Neural cell (in vitro differentiated cells): ENCODE data around the gene RNF223. TPM values are rescaled to one million over a fixed set of nuclear protein-coding genes. Genes with fewer than 3 reads are reported as not detected.

ENCODE experiments used
- H2AFZ ChIP-seq: fragments of 200-600, 300-800 bp; sonication (generic), shearing (Covaris generic); 2 replicates; pipeline ENCODE4 v1.6.0; 2014; ENCODE audit warnings: low read depth, mild to moderate bottlenecking, antibody characterized with exemption, low read length, moderate library complexity
- H3F3A ChIP-seq: fragments of 200-600 bp; shearing (Covaris generic); 2 replicates; pipeline ENCODE4 v1.6.1; 2016; ENCODE audit warnings: mild to moderate bottlenecking, moderate library complexity, mixed read lengths, antibody characterized with exemption, low read length; ENCODE audit not compliant: insufficient read depth, poor library complexity, severe bottlenecking
- H3K27ac ChIP-seq: fragments of 200-600, 300-800 bp; sonication (generic), shearing (Covaris generic); 2 replicates; pipeline ENCODE4 v1.5.1; 2014; ENCODE audit warnings: mild to moderate bottlenecking, low read length, moderate library complexity
- H3K27me3 ChIP-seq: fragments of 300-800, 200-600 bp; sonication (generic), shearing (Covaris generic); 2 replicates; pipeline ENCODE4 v1.6.0; 2014; ENCODE audit warnings: mild to moderate bottlenecking, low read depth, low read length, moderate library complexity; ENCODE audit not compliant: insufficient read depth
- H3K36me3 ChIP-seq: fragments of 300-800, 200-600 bp; sonication (generic), shearing (Covaris generic); 2 replicates; pipeline ENCODE4 v1.5.1; 2014; ENCODE audit warnings: mild to moderate bottlenecking, antibody characterized with exemption, low read length, moderate library complexity; ENCODE audit not compliant: insufficient read depth
- H3K4me2 ChIP-seq: fragments of 300-800, 200-600 bp; sonication (generic), shearing (Covaris generic); 2 replicates; pipeline ENCODE4 v1.6.0; 2014; ENCODE audit warnings: mild to moderate bottlenecking, low read length
- H3K4me3 ChIP-seq: fragments of 300-800, 200-600 bp; sonication (generic), shearing (Covaris generic); 2 replicates; pipeline ENCODE4 v1.5.1; 2014; ENCODE audit warnings: mild to moderate bottlenecking, low read length, moderate library complexity
- H3K79me2 ChIP-seq: fragments of 200-600 bp; shearing (Covaris generic); replicated peaks from 2 replicates; pipeline ENCODE4 v1.6.0; 2014; ENCODE audit warnings: mild to moderate bottlenecking, low read length, moderate library complexity; ENCODE audit not compliant: insufficient read depth
- H3K9ac ChIP-seq: fragments of 300-800, 200-600 bp; sonication (generic), shearing (Covaris generic); 2 replicates; pipeline ENCODE4 v1.6.1; 2016; ENCODE audit warnings: mild to moderate bottlenecking, low read length, mixed read lengths
- H3K9me2 ChIP-seq: fragments of 200-600 bp; shearing (Covaris generic); 2 replicates; pipeline ENCODE4 v1.6.1; 2016; ENCODE audit warnings: mild to moderate bottlenecking, low read length, mixed read lengths; ENCODE audit not compliant: insufficient read depth
- H3K9me3 ChIP-seq: fragments of 200-600, 300-800 bp; sonication (generic), shearing (Covaris generic); 2 replicates; pipeline ENCODE4 v1.6.1; 2016; ENCODE audit warnings: mild to moderate bottlenecking, mixed run types, low read length, moderate library complexity, mixed read lengths
- H4K20me1 ChIP-seq: fragments of 200-600 bp; shearing (Covaris generic); 2 replicates; pipeline ENCODE4 v1.6.1; 2016; ENCODE audit warnings: mild to moderate bottlenecking, mixed run types; ENCODE audit not compliant: insufficient read depth
- EP300 ChIP-seq: fragments of 450-650 bp; conservative IDR thresholded peaks from 2 replicates; pipeline ENCODE4 v1.6.1; 2014; ENCODE audit warnings: antibody characterized with exemption, mild to moderate bottlenecking, moderate library complexity; ENCODE audit not compliant: poor library complexity, severe bottlenecking
- EZH2 ChIP-seq: fragments of 200-600, 300-800 bp; shearing (Covaris generic), sonication (generic); IDR thresholded peaks from 2 replicates; pipeline ENCODE4 v1.6.1; 2014; ENCODE audit warnings: antibody characterized with exemption, low read length, borderline replicate concordance, mild to moderate bottlenecking; ENCODE audit not compliant: insufficient read depth, poor library complexity, severe bottlenecking
- MXI1 ChIP-seq: fragments of 450-650 bp; conservative IDR thresholded peaks from 2 replicates; pipeline ENCODE4 v1.6.1; 2014; ENCODE audit warnings: antibody characterized with exemption, mild to moderate bottlenecking; ENCODE audit not compliant: poor library complexity, severe bottlenecking
- POLR2AphosphoS5 ChIP-seq: IDR thresholded peaks from 2 replicates; pipeline ENCODE4 v1.6.1; 2012
- RAD21 ChIP-seq: fragments of 450-650 bp; conservative IDR thresholded peaks from 2 replicates; pipeline ENCODE4 v1.6.1; 2014; ENCODE audit warnings: antibody characterized with exemption, mild to moderate bottlenecking, moderate library complexity
- SMC3 ChIP-seq: fragments of 450-650 bp; conservative IDR thresholded peaks from 2 replicates; pipeline ENCODE4 v1.6.1; 2014; ENCODE audit warnings: antibody characterized with exemption, mild to moderate bottlenecking, moderate library complexity; ENCODE audit not compliant: poor library complexity
- TAF1 ChIP-seq: IDR thresholded peaks from 2 replicates; pipeline ENCODE4 v1.6.1; 2012; ENCODE audit warnings: low read depth
- polyA plus RNA-seq: library from polyadenylated mRNA; depleted of rRNA; stranded (reverse); fragments of >200 nt; gene quantifications from 2 replicates; pipeline ENCODE4 v1.2.3, GENCODE V29; 2014
- TF ChIP-seq, protein P1 (sequence below): IDR thresholded peaks from 2 replicates; pipeline ENCODE4 v1.6.1; 2012; ENCODE audit warnings: borderline replicate concordance
- TF ChIP-seq, protein P2 (sequence below): fragments of 450-650 bp; IDR thresholded peaks from 2 replicates; pipeline ENCODE4 v1.5.1; 2014; ENCODE audit warnings: antibody characterized with exemption, mild to moderate bottlenecking, moderate library complexity; ENCODE audit not compliant: poor library complexity, severe bottlenecking

Gene RNF223
- polyA plus RNA-seq, 1 donor from 2014 or later: not detected

DNA sequence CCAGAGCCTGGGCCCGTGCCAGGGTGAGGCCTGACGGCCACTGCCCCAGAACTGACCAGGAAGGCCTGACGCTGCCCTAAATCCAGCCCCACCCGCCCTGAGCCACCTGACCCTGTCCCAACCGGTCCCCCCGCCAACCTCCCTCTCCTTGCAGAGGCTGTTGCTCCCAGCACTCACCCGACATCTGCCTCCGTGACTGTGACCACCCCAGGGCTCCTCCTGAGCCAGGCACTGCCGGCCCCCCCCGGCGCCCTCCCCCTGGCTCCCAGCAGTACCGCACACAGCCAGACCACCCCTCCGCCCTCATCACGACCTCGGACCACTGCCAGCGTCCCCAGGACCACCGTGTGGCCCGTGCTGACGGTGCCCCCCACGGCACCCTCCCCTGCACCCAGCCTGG, 27.9 kb downstream of the RNF223 start:
- no peaks in the 10 kb centered on the region for H3K9me2 ChIP-seq
- H2AFZ ChIP-seq: no peak overlapping the region
- H3K4me2 ChIP-seq: no peak overlapping the region
- no peak overlapping the region for H3K27ac ChIP-seq
- H3K9me3 ChIP-seq: no peaks in the 10 kb centered on the region
- H3K79me2 ChIP-seq: no peaks in the 10 kb centered on the region
- no peaks in the 10 kb centered on the region for H4K20me1 ChIP-seq
- no peaks in the 10 kb centered on the region for H3F3A ChIP-seq
- no peak overlapping the region for H3K4me3 ChIP-seq
- no peak overlapping the region for H3K9ac ChIP-seq
- TF ChIP-seq EP300 (no peak), TAF1 (no peak), SMC3 (no peak), EZH2 (no peak), MXI1 (no peak), RAD21 (no peak), POLR2AphosphoS5 (no peak)
- TF ChIP-seq, protein P1, sequence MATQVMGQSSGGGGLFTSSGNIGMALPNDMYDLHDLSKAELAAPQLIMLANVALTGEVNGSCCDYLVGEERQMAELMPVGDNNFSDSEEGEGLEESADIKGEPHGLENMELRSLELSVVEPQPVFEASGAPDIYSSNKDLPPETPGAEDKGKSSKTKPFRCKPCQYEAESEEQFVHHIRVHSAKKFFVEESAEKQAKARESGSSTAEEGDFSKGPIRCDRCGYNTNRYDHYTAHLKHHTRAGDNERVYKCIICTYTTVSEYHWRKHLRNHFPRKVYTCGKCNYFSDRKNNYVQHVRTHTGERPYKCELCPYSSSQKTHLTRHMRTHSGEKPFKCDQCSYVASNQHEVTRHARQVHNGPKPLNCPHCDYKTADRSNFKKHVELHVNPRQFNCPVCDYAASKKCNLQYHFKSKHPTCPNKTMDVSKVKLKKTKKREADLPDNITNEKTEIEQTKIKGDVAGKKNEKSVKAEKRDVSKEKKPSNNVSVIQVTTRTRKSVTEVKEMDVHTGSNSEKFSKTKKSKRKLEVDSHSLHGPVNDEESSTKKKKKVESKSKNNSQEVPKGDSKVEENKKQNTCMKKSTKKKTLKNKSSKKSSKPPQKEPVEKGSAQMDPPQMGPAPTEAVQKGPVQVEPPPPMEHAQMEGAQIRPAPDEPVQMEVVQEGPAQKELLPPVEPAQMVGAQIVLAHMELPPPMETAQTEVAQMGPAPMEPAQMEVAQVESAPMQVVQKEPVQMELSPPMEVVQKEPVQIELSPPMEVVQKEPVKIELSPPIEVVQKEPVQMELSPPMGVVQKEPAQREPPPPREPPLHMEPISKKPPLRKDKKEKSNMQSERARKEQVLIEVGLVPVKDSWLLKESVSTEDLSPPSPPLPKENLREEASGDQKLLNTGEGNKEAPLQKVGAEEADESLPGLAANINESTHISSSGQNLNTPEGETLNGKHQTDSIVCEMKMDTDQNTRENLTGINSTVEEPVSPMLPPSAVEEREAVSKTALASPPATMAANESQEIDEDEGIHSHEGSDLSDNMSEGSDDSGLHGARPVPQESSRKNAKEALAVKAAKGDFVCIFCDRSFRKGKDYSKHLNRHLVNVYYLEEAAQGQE: no peak
- TF ChIP-seq, protein P2, sequence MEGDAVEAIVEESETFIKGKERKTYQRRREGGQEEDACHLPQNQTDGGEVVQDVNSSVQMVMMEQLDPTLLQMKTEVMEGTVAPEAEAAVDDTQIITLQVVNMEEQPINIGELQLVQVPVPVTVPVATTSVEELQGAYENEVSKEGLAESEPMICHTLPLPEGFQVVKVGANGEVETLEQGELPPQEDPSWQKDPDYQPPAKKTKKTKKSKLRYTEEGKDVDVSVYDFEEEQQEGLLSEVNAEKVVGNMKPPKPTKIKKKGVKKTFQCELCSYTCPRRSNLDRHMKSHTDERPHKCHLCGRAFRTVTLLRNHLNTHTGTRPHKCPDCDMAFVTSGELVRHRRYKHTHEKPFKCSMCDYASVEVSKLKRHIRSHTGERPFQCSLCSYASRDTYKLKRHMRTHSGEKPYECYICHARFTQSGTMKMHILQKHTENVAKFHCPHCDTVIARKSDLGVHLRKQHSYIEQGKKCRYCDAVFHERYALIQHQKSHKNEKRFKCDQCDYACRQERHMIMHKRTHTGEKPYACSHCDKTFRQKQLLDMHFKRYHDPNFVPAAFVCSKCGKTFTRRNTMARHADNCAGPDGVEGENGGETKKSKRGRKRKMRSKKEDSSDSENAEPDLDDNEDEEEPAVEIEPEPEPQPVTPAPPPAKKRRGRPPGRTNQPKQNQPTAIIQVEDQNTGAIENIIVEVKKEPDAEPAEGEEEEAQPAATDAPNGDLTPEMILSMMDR: no peak
- no peaks in the 10 kb centered on the region for H3K27me3 ChIP-seq
- H3K36me3 ChIP-seq: no peaks in the 10 kb centered on the region

DNA sequence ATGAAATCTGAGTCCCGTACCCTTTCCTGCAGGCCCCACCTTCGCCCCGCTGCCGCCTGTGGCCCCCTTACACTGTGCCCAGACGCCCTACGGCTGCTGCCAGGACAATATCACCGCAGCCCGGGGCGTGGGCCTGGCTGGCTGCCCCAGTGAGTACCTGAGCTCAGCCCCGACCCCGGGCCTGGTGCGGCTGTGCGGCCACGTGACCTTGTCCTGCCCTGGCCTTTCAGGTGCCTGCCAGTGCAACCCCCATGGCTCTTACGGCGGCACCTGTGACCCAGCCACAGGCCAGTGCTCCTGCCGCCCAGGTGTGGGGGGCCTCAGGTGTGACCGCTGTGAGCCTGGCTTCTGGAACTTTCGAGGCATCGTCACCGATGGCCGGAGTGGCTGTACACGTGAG, 29.0 kb downstream of the RNF223 start:
- Histone ChIP-seq H3F3A (no peaks in the 10 kb centered on the region), H3K27ac (no peak overlapping the region), H3K9me3 (no peaks in the 10 kb centered on the region), H3K36me3 (no peaks in the 10 kb centered on the region), H3K4me3 (no peak overlapping the region), H3K27me3 (no peaks in the 10 kb centered on the region), H3K79me2 (no peaks in the 10 kb centered on the region), H3K9ac (no peak overlapping the region), H2AFZ (no peak overlapping the region), H3K9me2 (no peaks in the 10 kb centered on the region), H4K20me1 (no peaks in the 10 kb centered on the region), H3K4me2 (no peak overlapping the region)
- TF ChIP-seq SMC3: no peak
- TF ChIP-seq, protein P2: no peak
- no peak for TF ChIP-seq EZH2
- no peak for TF ChIP-seq POLR2AphosphoS5
- TF ChIP-seq TAF1: no peak
- TF ChIP-seq MXI1: no peak
- TF ChIP-seq RAD21: no peak
